ENCODE results near the gene ASXL1.

ASXL1 gene

DNA sequence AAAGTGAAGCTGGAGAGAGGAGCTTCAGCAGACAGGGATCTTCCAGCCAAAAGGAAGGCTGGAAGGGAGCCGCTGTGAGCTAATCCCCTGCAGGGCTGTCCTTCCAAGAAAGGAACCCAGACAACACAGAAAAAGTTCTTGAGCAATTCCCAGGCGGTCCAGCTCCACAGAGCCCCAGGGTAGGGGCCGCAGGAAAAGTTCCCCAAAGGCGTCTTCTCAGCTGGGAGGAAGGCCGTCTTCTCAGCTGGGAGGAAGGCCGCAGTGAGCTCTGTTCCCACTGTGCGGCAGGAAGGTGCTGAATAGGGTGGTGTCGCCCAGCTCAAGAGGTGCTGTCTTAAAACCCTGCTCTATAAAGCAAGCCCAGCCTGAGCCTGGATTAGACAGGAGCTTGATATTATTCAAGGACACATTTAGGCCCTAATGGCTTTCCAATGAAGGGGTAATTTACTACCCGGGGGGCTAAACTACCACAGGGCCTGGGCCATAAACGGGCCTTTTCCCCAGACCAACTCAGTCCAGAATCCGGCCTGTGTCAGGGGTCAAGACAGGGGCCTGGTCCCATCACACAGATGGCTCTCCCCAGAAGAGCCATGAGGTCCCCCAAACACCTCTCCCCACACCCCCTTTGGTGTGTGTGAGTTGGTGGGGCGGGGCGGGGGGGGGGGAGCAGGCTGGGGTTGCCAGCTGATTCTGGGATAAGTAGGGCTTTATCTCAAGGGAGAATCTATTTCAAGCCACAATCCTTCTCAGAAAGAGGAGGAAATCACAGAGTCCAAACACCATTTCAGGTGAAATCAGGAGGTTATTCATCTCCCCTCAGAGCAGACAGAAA lies 123.4 kb downstream of the ASXL1 start:
- no peak for DNase-seq (ENCODE audit: low read depth)

DNA sequence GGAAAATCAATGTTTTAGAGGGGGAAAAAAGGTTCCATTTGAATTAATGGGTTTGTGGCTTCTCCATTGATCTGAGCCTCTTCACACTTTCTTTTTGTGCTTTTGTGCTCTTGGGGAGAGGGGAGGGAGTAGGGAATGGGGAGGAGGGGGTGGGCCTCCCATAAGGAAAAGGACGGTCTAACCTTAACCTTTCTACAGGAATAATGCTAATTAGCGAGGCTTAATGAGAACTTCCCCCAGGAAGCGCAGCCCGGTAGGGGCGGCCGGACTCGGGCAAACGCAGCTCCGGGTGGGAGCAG lies 124.0 kb downstream of the ASXL1 start:
- no peak for DNase-seq (ENCODE audit: low read depth)

GRCh38 chr20:32482442-32483261 lies 124.5 kb downstream of the ASXL1 start:
- DNase-seq (ENCODE audit: low read depth) = no peak

GRCh38 chr20:32483351-32484224 lies 125.5 kb downstream of the ASXL1 start:
- no peak for DNase-seq (ENCODE audit: low read depth)

GRCh38 chr20:32484225-32484957 lies 126.3 kb downstream of the ASXL1 start:
- DNase-seq (ENCODE audit: low read depth) = no peak

DNA sequence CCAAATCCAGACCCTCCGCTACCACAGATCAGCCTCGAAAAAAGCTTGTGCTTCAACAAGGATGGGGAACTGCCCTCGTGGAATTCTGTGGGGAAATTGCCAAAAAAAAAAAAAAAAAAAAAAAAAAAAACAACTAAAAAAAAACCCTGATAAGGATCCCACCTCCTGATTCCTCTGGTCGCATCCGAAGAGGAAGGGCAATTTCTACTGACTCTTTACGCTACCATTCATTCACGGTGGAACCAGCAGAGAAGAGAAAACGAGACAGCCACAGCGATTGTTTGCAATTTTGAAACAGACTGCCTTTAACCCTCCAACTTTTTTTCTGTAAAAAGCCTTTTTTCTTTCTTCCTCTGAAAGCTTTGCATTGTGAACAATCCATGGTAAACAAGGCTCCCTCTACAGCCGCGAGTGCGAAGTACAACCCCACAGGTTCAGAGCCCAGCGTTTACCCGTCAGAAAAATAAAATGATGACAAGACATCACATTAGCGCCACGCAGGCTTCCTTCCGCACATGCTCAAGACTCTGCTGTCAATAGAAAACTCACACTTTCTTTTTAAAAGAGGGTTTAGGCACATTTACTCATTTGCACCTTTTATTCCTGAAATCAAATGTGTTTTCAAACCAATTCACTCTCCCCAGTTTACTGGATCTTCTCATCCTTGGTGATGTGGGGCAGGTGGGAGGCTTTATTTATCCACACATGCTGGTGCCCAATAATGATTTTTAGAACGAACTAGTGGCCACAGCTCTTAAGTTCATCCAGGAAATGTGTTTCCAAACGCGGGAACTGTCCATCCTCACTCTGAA lies 127.0 kb downstream of the ASXL1 start:
- peak; percentile 56 for DNase-seq (ENCODE audit: low read depth)

GRCh38 chr20:32485770-32486478 lies 127.8 kb downstream of the ASXL1 start:
- DNase-seq (ENCODE audit: low read depth) = no peak

DNA sequence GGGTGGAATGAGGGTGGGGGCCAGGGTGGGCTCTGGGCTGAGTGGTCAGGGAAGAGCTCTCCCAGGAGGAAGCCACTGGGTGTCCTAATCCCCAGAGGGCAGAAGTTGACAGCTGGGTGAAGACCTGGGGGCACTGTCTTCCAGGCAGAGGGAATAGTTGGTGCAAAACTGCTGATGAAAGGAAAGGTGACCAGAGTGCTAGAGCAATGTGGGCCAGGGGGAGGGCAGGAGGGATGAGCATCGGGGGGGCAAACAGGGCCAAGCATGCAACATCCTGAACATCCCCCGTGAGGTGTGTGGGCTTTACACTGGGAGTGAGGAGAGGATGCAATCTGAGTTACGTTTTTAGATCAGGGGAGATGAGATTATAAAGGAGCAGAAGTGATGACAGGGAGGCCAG lies 129.2 kb downstream of the ASXL1 start:
- DNase-seq (ENCODE audit: low read depth) = no peak

- no peak for DNase-seq (ENCODE audit: low read depth)
Measured at GRCh38 chr20:32488066-32488838, 130.1 kb downstream of the ASXL1 start.

Measured in stimulated activated CD8-positive, alpha-beta memory T cell treated with anti-CD3 and anti-CD28 coated beads, Interleukin-7, amount 100 ng/mL, for 24 hours (primary cell).